Mesendoderm (in vitro differentiated cells): ENCODE data around the gene OR2T10.
"Not testable (repeated sequence)": the region's sequence is repeated elsewhere in the genome, so short reads cannot be mapped to it uniquely, and the experiment has no call there.

Experiments
- DNase-seq: peaks from one replicate; pipeline ENCODE4 v3.0.0; 2013
- H2AK5ac ChIP-seq: 2 replicates; pipeline ENCODE4 v1.6.1; 2013; ENCODE audit warnings: low read length, inconsistent platforms
- H2BK120ac ChIP-seq: 2 replicates; pipeline ENCODE4 v1.6.1; 2013; ENCODE audit warnings: low read depth, mild to moderate bottlenecking, low read length, moderate library complexity, mixed read lengths
- H2BK15ac ChIP-seq: replicated peaks from 2 replicates; pipeline ENCODE4 v1.6.1; 2013; ENCODE audit warnings: low read depth, mild to moderate bottlenecking, moderate library complexity
- H2BK5ac ChIP-seq: 2 replicates; pipeline ENCODE4 v1.6.1; 2013; ENCODE audit warnings: low read length, inconsistent platforms
- H3K18ac ChIP-seq: 2 replicates; pipeline ENCODE4 v1.6.1; 2013; ENCODE audit warnings: mild to moderate bottlenecking, low read length, mixed read lengths
- H3K23ac ChIP-seq: one replicate; pipeline ENCODE4 v1.6.1; 2013; ENCODE audit warnings: low read length
- H3K27ac ChIP-seq: 2 replicates; pipeline ENCODE4 v1.5.1; 2013; ENCODE audit warnings: low read depth, mild to moderate bottlenecking, inconsistent platforms, low read length, moderate library complexity
- H3K27me3 ChIP-seq: 2 replicates; pipeline ENCODE4 v1.6.1; 2013; ENCODE audit warnings: low read length, control low read depth, mild to moderate bottlenecking, inconsistent platforms; ENCODE audit not compliant: insufficient read depth, poor library complexity
- H3K36me3 ChIP-seq: 2 replicates; pipeline ENCODE4 v1.6.1; 2013; ENCODE audit warnings: low read length, inconsistent platforms; ENCODE audit not compliant: control insufficient read depth, insufficient read depth
- H3K4ac ChIP-seq: one replicate; pipeline ENCODE4 v1.6.1; 2013; ENCODE audit warnings: low read depth, mild to moderate bottlenecking, low read length, moderate library complexity
- H3K4me1 ChIP-seq: 2 replicates; pipeline ENCODE4 v1.6.1; 2013; ENCODE audit warnings: low read depth, low read length, inconsistent platforms; ENCODE audit not compliant: control insufficient read depth
- H3K4me2 ChIP-seq: 2 replicates; pipeline ENCODE4 v1.6.1; 2013; ENCODE audit warnings: low read length
- H3K4me3 ChIP-seq: 2 replicates; pipeline ENCODE4 v1.5.1; 2013; ENCODE audit warnings: mild to moderate bottlenecking, low read length
- H3K56ac ChIP-seq: one replicate; pipeline ENCODE4 v1.6.1; 2013; ENCODE audit warnings: low read length
- H3K79me1 ChIP-seq: 2 replicates; pipeline ENCODE4 v1.6.1; 2013; ENCODE audit warnings: low read length, inconsistent platforms
- H3K79me2 ChIP-seq: 2 replicates; pipeline ENCODE4 v1.6.1; 2013; ENCODE audit warnings: mild to moderate bottlenecking, low read length; ENCODE audit not compliant: control insufficient read depth, insufficient read depth
- H3K9ac ChIP-seq: 2 replicates; pipeline ENCODE4 v1.6.1; 2013; ENCODE audit warnings: low read length, inconsistent platforms
- H4K5ac ChIP-seq: one replicate; pipeline ENCODE4 v1.6.1; 2013; ENCODE audit warnings: low read length
- H4K8ac ChIP-seq: one replicate; pipeline ENCODE4 v1.6.1; 2013; ENCODE audit warnings: low read depth, mild to moderate bottlenecking, control low read depth, low read length, moderate library complexity
- WGBS: extraction: QIAGEN DNeasy Blood & Tissue Kit; methylation state at CpG from one replicate; pipeline ENCODE4 v1.1.7; 2013; ENCODE audit warnings: low lambda C conversion rate, missing lambda C conversion rate; ENCODE audit not compliant: insufficient coverage; ENCODE audit errors: extremely low coverage; 5-methylcytosine and 5-hydroxymethylcytosine counted together

OR2T10 gene

DNA sequence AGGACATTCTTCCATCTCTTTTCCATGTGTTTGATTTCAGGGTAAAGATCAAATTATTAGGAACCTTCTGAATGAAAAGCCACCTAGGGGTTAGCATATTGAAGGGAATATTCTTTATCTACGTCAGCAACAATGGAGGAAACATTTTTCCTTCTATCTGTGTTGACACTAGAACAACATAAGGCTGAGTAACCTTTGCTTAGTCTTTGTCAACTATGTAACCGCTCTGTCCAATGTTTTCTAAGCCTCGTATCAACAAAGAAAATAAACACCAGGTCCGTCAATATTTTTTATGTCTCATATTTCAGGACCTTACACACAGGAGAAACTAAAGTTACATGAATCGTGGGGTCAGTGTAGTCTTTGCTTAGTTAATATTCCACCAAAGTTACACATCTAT, 39.1 kb upstream of the OR2T10 start:
- not testable (repeated sequence) for H3K4me1 ChIP-seq

DNA sequence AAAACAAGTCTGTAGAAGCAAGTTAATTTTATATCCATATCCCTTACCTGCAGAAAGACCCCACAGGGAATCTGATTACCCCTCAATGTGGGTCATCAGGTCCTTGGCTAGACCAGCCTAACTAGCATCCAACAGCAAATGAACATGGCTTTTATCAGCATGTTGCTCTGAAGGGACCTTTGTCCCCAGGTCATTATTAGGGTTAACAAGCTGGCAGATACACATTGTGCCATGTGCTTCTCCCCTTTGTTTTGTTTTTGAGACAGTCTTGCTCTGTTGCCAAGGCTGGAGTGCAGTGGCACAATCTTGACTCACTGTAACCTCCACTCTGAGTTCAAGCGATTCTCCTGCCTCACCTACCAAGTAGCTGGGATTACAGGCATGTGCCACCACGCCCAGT, 37.5 kb upstream of the OR2T10 start, which contains the start of gene OR2T11:
Gene OR2T11, minus strand, starts transcription at position 101 of the 400 bp plus-strand sequence. CDS start 7,963 bp downstream, outside the sequence.
- H2AK5ac ChIP-seq, H3K36me3 ChIP-seq, H3K4me2 ChIP-seq, H2BK120ac ChIP-seq, H3K27ac ChIP-seq, H3K9ac ChIP-seq, H3K27me3 ChIP-seq, DNase-seq, H3K79me1 ChIP-seq, H3K4me1 ChIP-seq, H3K79me2 ChIP-seq, H3K4ac ChIP-seq, H3K56ac ChIP-seq, H2BK15ac ChIP-seq, H3K18ac ChIP-seq, H3K4me3 ChIP-seq, H3K23ac ChIP-seq, H4K8ac ChIP-seq, H4K5ac ChIP-seq, H2BK5ac ChIP-seq: not testable (repeated sequence)
- no CpG with 5 or more reads among the region's 2 CpGs for WGBS

More for the DNA sequence above, 39.1 kb upstream of the OR2T10 start:
- not testable (repeated sequence) for H2BK15ac ChIP-seq, H3K23ac ChIP-seq, H3K36me3 ChIP-seq, H3K27me3 ChIP-seq, H3K9ac ChIP-seq, H2BK120ac ChIP-seq, H2BK5ac ChIP-seq, H3K27ac ChIP-seq, H2AK5ac ChIP-seq, H3K56ac ChIP-seq, H4K8ac ChIP-seq, DNase-seq, H3K79me2 ChIP-seq, H4K5ac ChIP-seq, H3K4me2 ChIP-seq, H3K4me3 ChIP-seq, H3K79me1 ChIP-seq, H3K18ac ChIP-seq, H3K4ac ChIP-seq
- WGBS, result no CpG with 5 or more reads among the region's 5 CpGs

DNA sequence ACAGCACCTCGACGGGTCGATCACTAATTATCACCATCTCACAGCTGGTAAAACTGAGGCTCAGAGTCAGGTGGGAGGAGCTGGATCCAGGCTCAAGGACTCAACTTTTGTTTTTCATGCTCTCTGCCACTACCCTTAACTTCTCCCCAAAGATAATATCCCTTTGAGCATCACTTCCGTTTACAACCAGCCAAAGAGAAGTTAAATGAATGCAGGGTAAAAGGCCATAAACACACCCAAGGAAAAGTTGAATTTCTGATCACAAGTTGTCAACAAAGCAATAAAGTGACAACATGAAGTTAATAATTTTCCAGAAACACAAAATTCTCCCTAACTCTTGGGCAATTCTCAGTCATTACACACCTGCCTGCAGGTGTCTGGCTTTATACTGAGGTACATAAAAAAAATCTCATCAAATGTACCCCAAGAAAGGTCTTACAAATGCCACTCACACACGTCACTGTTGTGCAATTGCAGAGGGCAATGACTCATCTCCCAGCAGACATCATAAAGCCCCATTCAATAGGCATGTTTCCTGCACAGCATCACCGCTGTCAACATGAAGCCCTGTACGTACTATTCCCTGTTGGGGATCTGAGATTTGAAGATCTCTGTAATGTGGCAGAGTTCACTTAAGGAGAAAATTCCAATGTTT, 34.0 kb upstream of the OR2T10 start:
- H3K18ac ChIP-seq, result no peak overlapping the region
- no peak overlapping the region for H3K4me3 ChIP-seq
- no peak overlapping the region for H3K4ac ChIP-seq
- H3K56ac ChIP-seq, result no peak overlapping the region
- no peak overlapping the region for H2BK15ac ChIP-seq
- no peak overlapping the region for H3K4me2 ChIP-seq
- H3K27ac ChIP-seq, result no peak overlapping the region
- H3K79me2 ChIP-seq, result no peaks in the 10 kb centered on the region
- H3K4me1 ChIP-seq, result no peaks in the 10 kb centered on the region
- no peak overlapping the region for H3K9ac ChIP-seq
- H2AK5ac ChIP-seq, result no peak overlapping the region
- no peaks in the 10 kb centered on the region for H3K36me3 ChIP-seq
- WGBS, result no CpG with 5 or more reads among the region's 7 CpGs
- H3K79me1 ChIP-seq, result no peaks in the 10 kb centered on the region
- H2BK120ac ChIP-seq, result no peak overlapping the region
- DNase-seq, result no peak
- H2BK5ac ChIP-seq, result no peak overlapping the region
- H3K23ac ChIP-seq, result no peak overlapping the region
- no peak overlapping the region for H4K5ac ChIP-seq
- H3K27me3 ChIP-seq, result no peaks in the 10 kb centered on the region
- no peak overlapping the region for H4K8ac ChIP-seq

DNA sequence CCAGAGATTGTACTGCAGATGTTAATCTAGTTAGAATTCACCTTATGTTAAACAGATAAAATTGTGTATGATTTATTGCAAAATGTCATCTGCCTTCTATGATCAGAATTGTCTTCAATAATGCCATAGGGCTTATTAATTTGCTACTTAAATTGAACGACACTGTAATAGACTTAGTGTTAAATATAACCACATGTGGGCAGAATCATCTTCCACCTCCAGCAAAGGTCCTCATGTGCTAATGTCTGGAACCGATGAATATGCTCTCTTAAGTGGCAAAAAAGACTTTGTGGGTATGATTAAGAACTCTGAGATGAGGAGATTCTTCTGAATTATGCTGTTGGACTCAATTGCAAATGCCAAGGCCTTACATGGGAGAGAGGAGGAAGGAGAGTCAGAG, 33.1 kb upstream of the OR2T10 start:
- no CpG with 5 or more reads among the region's 2 CpGs for WGBS
- Histone ChIP-seq H4K5ac (no peak overlapping the region), H3K56ac (no peak overlapping the region), H3K18ac (no peak overlapping the region), H3K4me2 (no peak overlapping the region), H2BK5ac (no peak overlapping the region), H3K36me3 (no peaks in the 10 kb centered on the region), H3K79me2 (no peaks in the 10 kb centered on the region), H3K27ac (no peak overlapping the region), H3K4ac (no peak overlapping the region), H3K9ac (no peak overlapping the region), H2AK5ac (no peak overlapping the region), H4K8ac (no peak overlapping the region), H3K4me1 (no peaks in the 10 kb centered on the region), H3K4me3 (no peak overlapping the region), H3K27me3 (no peaks in the 10 kb centered on the region), H2BK120ac (no peak overlapping the region), H3K23ac (no peak overlapping the region), H2BK15ac (no peak overlapping the region), H3K79me1 (no peaks in the 10 kb centered on the region)
- no peak for DNase-seq

DNA sequence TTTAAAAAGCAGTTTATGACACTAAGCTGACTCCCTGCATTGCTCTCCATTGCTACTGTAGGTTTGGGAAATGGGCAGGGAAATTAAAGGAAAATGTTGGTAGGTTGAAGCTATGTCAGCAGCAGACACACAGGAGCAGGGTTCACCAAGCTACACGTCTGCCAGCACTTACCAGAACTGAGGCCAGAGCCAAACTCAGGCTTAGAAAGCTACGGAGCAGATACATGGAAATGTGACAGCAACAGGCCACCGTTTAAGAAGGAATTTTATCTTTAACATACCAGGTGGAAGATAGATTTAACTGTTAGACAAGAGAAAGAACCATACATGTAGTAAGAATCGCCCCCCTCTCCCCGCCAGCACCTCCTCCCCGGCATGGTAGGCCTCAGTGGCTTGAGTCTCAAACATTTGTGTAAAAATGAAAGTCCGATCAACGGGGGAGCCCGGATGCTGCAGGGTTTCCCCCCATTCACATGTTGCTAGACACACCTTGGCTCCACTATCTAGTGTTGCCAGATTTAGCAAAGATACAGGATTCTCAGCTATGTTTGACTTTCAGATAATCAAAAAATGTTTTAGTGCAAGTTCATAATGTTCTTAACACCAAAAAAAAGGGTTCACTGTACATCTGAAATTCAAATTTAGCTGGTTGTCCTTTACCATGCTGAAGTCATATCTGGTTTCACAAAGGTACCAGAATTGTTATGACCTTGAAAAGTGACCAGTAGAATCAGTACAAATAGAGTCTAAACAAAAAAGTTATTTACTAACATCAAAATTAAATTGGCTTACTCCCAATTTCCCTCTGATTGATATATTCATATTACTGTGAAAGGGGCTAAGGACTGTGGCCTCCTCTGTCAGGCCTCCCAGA, 30.7 kb upstream of the OR2T10 start:
- Histone ChIP-seq H3K4me2 (no peak overlapping the region), H2BK5ac (no peak overlapping the region), H3K79me1 (no peaks in the 10 kb centered on the region), H4K8ac (no peak overlapping the region), H2BK15ac (no peak overlapping the region), H3K4me1 (no peaks in the 10 kb centered on the region), H2AK5ac (no peak overlapping the region), H3K56ac (no peak overlapping the region), H3K9ac (no peak overlapping the region), H3K4ac (no peak overlapping the region), H3K4me3 (no peak overlapping the region), H3K27ac (no peak overlapping the region), H4K5ac (no peak overlapping the region), H3K23ac (no peak overlapping the region), H3K18ac (no peak overlapping the region), H3K27me3 (no peaks in the 10 kb centered on the region), H3K36me3 (no peaks in the 10 kb centered on the region), H3K79me2 (no peaks in the 10 kb centered on the region), H2BK120ac (no peak overlapping the region)
- no CpG with 5 or more reads among the region's 9 CpGs for WGBS
- no peak for DNase-seq
